OCI-LY7 (cell line): ENCODE measurements around the gene VAC14.

Experiments used
- EZH2phosphoT487 ChIP-seq: fragments of 200-600 bp; sonication (generic); IDR thresholded peaks from 2 replicates; pipeline ENCODE4 v1.6.1; 2018; ENCODE audit warnings: low read depth, borderline replicate concordance, mild to moderate bottlenecking, mixed run types, antibody characterized with exemption, low read length, moderate library complexity, mixed read lengths
- TF ChIP-seq, protein P1 (sequence below): fragments of 200-600 bp; sonication (generic); conservative IDR thresholded peaks from 2 replicates; pipeline ENCODE4 v1.5.1; 2014; ENCODE audit warnings: mild to moderate bottlenecking, antibody characterized with exemption, low read length, moderate library complexity, mixed read lengths

DNA sequence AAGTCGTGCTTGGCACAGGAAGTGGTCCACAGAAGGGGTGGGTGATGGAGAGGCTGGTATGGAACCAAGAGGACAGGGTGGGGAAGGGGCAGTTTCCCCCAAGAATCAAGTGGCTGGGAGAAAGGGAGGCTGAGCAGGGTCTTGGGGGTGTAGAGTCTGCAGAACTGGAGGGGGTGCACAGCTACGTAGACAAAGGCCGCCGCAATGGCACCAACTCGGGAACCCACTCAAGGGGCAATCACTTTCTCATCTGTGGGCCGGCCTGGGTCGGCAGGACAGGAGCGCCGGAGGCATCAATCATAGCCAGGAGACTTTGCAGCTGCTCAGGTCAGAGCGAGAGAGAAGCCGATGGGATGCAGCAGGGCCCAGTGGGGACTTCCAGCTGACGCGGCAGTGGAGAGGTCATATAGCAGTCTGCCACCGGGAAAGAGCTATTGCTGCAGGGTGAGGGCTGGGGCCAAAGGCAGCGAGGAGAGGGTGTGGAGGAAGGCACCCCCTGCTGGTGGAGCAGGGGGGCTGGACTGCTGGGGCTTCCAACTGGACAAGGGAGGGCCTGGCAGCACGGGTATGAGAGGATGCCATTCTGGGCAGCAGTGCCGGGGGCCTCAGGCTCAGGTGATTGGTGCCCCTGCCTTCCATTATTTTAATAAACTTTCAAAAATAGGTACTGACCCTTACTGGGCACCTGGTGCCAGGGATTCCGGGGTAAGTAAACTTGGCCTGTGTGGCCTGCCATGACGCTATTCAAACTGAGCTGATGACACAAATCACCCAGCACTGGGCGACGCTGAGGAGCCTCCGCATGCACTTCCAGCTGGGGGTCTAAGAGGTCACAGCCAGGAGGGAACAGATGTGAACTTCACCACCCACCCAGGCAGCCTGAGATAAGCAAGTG lies 62.6 kb downstream of the VAC14 start:
- TF ChIP-seq, protein P1, sequence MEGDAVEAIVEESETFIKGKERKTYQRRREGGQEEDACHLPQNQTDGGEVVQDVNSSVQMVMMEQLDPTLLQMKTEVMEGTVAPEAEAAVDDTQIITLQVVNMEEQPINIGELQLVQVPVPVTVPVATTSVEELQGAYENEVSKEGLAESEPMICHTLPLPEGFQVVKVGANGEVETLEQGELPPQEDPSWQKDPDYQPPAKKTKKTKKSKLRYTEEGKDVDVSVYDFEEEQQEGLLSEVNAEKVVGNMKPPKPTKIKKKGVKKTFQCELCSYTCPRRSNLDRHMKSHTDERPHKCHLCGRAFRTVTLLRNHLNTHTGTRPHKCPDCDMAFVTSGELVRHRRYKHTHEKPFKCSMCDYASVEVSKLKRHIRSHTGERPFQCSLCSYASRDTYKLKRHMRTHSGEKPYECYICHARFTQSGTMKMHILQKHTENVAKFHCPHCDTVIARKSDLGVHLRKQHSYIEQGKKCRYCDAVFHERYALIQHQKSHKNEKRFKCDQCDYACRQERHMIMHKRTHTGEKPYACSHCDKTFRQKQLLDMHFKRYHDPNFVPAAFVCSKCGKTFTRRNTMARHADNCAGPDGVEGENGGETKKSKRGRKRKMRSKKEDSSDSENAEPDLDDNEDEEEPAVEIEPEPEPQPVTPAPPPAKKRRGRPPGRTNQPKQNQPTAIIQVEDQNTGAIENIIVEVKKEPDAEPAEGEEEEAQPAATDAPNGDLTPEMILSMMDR, result peak; percentile 61
- no peak for TF ChIP-seq EZH2phosphoT487
